GM19025 (cell line): Measurements from ENCODE around the gene PRKCB.
A peak's percentile ranks its signal among the peaks of the same experiment; 100 is the strongest.

Experiments
- ATAC-seq: cut with Tn5 transposase; IDR thresholded peaks from one replicate; pipeline ENCODE4 v1.9.1; 2021; ENCODE audit warnings: mild to moderate bottlenecking, low read depth, moderate library complexity; ENCODE audit not compliant: unreplicated experiment

PRKCB gene

DNA sequence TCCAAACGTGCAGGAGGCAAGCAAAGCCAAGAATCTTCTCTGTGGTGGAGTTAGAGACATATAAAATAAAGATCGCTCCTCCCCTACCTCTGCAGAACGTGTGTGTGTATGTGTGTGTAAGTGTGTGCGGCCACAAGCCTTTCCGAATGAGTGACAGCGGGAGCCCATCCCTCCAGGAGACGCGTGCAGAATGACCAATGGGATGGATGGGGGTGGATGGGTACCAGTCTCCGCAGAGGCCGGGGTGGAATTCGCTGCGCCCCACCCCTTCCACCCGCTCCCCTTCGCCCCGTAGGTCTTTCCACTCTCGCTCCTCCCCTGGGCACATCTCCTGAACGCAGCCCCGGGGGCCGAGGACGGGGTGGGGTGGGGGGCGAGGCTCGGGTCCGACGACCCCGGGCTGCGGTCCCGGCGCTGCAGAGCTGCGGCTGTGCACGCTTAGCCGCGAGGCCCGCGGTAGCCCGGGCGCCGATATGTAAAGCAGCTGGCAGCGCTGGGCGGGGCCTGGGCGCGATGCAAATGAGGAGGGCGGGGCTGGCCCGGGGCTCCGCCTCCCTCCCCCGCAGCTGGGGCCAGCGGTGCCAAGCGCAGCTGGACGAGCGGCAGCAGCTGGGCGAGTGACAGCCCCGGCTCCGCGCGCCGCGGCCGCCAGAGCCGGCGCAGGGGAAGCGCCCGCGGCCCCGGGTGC, at the start of gene PRKCB:
TSS of gene PRKCB (plus strand) at position 594 of the 688 bp plus-strand sequence.
- peak; percentile 73 for ATAC-seq

DNA sequence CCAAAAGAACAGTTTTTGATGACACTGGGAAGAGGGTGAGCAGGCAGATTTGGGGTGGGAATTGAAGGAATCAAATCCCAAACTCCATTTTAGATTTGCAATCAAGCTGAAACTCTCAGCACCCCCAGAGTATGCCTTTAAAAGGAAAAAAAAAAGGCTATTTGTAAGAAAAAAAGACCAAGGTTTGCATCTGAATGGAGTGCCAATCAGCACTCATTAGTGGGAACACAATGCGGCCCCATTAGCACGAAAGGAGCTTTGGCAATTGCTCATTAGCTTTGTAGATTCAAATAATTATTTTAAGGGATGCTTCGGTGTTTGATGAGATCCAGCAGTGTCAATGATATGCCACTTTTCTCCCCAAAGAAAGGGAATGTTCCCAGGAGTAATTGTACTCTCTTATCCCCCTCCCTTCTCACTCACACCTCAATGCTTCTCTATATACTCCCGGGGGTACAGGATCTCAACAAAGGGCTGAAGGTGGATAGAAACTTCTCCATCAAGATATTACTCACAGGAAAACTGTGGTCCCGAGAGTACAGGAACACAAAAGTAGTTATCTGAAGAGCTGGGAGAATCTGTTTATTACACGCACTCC, 48.7 kb upstream of the PRKCB start:
- ATAC-seq = no peak

DNA sequence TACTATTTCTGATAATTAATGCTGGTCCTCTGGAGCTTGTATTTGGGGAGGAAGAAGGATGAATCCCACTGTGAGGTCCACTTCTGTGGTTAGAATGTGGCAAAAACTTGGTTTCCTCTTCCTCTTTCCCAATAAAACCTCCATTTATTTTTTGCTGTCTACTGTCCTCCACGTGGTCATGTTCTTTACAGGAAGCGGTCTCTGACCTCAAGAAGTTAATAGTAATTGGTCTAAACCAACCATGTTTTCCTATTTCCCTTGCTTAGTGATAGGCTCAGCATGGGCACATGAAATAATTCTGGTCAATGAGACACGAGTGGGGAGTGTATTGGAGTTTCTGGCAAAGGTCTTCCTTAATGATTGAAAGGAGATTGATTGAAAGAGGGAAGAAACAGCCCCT, 47.1 kb upstream of the PRKCB start:
- ATAC-seq = no peak

DNA sequence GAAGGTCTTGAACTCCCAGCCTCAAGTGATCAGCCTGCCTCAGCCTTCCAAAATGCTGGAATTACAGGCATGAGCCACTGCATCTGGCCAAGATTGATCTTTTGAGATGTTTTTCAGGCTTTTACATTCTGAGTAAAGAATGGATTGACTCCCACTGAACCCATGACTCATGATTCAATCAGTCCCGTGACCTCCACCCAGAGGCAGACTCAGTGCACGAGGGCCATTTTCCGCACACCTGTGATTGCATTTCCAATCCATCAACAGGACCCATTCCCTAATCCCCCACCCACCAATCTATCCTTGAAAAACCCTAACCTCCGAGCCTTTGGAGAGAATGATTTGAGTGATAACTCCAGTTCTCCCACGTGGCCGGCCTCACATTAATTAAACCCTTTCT, 40.4 kb upstream of the PRKCB start:
- ATAC-seq = no peak

DNA sequence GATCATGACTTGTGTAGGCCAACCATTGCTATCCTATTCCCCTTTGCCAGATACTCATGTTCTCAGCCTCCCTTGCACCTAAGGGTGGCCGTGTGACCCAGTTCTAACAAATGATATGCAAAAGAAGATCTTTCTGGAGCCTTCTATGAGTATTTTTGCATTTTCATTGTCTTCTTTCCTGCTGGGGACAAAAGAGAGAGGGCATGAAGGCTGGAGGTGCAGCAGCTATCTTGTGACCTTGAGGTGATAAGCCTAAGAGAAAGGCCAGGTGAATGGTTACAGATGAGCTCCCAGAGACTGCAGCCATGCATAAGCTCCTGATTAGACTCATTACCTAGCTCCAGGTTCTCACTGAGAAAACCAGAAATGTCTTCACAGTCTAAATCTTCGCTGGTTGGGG, 38.8 kb upstream of the PRKCB start:
- no peak for ATAC-seq

DNA sequence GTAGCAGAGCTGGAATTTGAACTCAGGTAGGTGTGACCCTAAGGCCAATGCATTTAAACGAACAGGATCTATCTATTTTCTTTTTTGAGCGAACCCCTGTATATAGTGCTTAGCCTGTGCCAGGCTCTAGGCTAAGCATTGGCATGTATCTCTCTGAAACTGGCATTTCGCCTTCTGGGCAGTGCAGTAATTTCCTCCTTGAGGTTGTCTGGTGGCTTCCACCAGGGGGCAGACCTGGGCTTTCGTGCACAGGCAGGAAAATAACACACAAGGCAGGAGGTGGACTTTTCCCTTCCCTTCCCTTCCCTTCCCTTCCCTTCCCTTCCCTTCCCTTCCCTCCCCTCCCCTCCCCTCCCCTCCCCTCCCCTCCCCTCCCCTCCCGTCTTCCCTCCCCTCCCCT, 34.4 kb upstream of the PRKCB start:
- ATAC-seq = no peak

DNA sequence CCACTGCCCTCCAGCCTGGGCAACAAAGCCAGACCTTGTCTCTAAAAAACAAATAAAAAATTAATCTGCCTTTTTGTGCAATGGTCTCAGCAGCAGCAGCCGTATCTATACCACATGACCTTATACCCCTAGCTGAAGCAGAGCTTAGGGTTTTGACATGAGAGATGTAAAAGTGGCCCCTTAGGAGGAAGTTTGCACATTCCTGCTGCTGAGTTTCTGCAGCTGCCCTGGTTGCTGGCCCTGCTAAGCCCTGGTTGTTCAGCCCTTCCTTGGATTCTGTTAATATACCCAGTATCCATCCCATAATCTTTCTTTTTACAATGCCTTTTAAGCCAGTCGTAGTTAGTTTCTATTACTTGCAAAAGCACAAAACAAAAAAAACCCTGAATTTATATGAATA, 33.0 kb upstream of the PRKCB start:
- no peak for ATAC-seq

DNA sequence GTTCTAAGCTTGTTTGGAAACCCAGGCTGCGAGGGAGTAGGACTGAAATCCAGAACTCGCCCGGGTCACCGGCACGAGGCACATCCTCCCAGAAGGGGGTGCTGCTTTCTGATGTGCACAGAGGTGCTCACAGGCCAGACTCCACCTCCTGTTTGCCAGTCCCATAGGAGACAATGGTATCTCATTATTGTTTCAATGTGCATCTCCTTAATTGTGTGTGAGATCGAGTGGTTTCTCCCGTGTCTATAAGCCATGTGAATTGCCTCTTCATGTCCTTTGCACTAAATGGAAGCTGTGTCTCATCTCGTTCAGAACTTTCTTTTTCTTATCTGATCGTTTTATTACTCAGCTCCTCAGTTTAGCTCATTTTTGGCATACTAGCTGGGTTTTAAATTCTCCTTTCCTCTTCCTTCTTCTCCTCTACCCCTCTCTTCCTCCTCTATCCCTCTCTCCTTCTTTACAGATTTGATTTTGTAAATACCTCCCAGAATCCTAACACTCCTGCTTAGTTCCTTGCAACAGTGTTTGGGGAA, 32.1 kb upstream of the PRKCB start:
- ATAC-seq = no peak

DNA sequence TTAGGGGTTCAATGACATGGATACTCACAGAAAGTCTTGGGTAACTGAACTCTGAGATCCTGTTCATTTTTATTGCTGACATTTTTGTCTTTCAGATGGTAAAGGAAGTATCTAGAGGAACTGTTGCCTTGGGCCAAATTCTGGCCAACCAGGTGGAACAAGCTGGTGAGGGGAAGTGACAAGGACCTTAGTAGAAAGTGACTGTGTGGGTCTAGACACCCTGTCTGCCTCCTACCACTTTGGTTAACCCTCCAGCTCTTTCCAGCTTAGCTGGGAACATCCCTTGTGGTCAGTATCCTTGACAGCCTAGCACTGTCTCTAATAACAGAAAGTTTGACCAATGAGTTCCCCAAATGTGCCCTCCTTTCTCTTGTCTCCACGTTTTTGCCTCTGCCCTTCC, 28.8 kb upstream of the PRKCB start:
- no peak for ATAC-seq

DNA sequence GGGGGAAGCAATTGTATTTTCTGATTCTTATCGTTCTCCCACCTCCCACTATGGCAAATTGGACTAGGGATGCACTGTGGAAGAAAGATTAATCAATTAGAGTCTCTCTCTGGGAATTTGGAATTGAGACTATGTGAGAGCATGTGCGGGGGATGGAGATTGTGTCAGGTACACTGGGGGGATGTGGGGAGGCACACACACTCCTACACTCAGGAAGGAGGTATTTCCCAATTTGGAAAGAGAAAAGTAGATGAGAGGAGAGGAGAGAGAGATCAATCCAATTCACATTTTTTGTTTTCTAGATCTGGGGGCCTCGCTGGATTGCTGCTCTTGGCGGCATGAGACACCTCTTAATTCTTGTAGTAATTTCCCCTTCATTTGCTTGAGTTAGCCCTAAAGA, 14.3 kb upstream of the PRKCB start:
- ATAC-seq = no peak

DNA sequence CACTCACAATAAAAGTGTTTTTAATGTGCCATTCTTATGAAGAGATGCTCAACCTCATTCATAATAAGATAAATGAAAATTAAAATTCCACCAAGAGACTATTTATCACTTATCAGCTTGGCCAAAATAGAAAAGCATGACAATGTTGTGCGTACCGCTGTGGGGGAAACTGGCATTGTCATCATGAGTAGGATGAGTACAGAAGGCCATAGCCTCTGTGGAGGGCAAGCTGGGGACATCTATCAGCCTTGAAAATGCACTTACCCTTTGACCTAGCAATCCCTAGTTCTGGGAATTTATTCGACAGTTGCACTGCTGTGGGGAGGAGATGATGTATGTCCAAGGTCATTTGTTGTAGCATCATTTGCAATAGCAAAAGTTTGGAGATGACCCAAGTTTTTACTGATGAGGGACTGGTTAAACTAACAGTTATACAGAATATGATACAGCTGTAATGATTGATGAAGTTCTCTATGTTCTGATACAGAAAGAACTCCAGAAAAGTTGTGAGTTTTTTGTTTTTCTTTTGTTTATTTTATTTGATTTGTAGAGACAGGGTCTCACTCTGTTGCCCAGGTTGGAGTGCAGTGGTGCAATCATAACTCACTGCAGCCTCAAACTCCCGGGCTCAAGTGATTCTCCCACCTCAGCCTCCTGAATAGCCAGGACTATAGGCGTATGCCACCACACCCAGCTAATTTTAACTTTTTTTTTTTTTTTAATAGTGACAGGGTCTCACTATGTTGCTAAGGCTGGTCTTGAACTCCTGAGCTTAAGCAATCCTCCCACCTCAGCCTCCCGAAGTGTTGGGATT, 13.7 kb upstream of the PRKCB start:
- ATAC-seq = no peak

DNA sequence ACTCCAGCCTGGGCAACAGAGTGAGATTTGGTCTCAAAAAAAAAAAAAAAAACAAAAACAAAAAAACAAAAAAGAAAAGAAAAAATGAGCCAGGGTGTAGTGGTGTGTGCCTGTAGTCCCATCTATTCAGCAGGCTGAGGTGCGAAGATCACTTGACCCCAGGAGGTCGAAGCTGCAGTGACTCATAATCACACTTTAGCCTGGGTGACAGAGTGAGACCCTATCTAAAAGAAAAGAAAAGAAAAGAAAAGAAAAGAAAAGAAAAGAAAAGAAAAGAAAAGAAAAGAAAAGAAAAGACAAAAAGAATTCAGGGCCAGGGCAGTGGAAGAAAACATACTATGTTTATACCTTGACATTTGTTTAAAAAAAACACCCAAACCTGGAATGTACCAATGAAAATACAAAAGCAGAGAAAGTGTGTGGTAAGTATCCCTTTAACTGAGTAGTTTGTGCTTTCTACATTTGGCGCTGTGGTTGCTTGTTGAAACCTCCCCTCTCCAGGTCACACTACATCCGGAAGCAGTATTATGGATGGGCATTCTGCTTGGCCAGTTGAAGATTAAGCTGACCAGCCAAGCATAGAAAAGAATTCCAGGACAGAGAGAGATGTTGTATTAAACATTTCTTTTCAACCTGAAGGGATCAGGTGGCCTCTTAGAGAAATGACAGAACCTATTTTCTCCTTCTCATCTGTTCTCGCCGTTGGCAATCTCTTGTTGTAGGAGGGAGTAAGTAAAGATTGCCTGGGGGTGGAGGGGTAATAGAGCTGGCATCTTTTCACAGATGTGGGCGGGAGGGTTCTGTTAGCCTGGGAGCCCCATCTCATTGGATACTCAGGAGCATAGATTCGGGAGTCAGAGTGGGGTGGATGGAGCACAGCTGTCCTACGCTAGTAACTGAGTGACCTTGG, 12.1 kb upstream of the PRKCB start:
- no peak for ATAC-seq

DNA sequence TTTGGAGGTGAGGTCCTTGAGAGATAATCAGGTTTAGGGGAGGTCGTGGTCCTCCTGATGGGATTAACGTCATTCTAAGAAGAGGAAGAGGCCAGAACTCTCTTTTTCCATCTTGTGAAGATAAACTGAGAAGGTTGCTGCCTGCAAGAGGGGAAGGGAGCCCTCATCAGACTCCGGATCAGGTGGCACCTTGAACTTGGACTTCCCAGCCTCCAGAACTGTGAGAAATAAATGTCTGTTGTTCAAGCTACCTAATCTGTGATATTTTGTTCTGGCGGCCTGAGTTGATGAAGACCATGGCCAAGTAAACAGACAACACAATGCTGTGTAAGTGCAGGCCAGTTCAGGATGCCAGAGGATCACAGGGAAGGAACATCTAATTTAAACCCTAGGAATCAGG, 10.9 kb upstream of the PRKCB start:
- no peak for ATAC-seq

DNA sequence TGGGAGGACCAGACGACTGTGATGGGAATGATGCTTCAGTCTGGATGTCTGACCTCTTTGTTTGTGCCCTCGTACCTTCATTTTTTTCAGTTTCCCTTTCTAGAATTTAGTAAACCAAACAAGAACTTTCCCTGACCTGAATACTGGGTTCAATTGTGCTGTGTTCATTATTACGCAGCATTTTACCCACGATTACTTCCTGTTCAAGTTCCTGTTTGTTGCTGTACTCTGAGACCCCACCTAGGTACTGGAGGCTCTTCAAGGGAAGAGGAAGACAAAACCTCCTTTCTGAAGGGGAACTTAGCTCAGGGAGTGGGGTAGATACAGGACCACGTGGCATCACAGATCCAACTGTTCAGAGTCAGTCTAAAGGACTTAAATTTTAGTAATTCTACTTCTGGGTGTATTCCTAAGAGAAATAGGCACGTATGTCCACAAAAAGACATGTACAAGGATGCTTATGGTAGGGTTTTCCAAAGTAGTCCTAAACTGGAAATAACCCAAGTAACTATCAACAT, 9.2 kb upstream of the PRKCB start:
- ATAC-seq = no peak

DNA sequence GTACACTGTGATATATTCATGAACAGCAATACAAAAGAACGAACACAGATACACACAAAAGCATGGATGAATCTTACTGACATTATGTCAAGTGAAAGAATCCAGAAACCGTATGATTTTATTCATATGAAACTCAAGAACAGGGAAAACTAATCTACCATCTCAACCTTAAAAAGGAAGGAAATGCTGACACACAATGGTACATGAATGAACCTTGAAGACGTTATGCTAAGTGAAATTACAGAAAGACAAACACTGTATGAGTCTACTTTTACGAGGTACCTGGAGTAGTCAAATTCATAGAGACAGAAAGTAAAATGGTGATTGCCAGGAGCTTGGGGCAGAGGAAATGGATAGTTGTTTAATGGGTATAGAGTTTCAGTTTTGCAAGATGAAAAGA, 8.7 kb upstream of the PRKCB start:
- no peak for ATAC-seq

DNA sequence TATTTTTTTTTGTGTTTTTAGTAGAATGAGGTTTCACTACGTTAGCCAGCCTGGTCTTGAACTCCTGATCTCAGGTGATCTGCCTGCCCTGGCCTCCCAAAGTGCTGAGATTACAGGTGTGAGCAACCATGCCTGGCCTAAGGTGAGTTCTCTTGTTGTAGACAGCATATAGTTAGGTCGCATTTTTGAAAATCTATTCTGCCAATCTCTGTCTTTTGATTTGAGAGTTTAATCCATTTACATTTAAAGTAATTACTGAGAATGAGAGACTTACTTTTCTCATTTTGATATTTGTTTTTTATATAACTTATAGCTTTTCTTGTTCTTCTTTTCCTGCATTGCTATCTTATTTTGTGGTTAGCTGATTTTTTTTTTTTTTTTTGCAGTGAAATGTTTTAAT, 6.3 kb upstream of the PRKCB start:
- ATAC-seq = no peak

DNA sequence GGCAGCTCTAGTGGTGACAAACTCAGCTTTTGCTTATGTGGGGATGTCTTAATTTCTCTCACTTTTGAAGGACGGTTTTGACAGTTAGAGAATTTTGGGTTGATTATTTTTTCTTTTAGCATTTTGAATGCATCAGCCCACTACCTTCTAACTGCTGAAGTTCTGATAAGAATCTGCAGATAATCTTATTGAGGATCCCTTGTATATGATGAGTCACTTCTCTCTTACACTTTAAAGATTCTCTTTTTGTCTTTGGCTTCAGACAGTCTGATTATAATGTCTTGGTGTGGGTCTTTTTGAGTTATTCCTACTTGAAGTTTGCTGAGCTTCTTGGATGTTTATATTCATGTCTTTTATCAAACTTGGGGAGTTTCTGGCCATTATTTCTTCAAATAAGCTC, 5.5 kb upstream of the PRKCB start:
- no peak for ATAC-seq

DNA sequence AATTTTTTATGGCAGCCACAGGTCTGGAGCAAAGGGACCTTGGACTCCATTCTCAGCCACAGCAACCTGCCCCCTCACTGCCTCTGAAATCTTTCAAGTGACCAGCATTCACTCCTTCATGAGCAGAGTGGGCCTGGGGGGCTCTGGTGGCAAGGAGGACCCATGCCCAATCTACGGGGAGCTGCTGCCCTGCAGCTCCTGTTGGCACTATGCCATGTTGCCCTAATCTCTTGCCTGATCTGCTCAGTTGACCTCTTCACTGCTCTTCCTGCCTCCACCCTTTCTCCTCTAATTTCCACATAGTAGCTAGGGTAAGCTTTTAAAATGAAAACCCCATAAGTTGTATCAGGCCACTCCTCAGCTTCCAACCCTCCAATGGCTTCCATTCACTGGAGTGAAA, 2.9 kb upstream of the PRKCB start:
- no peak for ATAC-seq

DNA sequence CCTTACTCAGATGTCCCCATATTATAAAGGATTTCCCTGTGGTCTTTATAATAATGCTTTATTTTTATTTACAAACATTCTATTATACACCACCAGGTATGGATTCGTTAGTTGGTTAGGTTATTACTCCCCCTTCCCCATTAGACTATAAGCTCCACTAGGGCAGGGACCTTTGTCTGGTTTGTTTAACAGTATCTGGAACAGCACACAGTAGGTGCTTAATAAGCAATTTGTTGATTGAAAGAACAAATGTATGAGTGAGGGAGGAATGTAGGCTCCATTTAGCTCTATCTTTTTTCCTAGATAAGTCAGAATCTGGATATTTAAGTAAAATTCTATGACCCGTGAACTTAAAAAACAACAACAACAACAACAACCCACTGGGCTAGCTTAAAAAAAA, 2.3 kb upstream of the PRKCB start:
- no peak for ATAC-seq

DNA sequence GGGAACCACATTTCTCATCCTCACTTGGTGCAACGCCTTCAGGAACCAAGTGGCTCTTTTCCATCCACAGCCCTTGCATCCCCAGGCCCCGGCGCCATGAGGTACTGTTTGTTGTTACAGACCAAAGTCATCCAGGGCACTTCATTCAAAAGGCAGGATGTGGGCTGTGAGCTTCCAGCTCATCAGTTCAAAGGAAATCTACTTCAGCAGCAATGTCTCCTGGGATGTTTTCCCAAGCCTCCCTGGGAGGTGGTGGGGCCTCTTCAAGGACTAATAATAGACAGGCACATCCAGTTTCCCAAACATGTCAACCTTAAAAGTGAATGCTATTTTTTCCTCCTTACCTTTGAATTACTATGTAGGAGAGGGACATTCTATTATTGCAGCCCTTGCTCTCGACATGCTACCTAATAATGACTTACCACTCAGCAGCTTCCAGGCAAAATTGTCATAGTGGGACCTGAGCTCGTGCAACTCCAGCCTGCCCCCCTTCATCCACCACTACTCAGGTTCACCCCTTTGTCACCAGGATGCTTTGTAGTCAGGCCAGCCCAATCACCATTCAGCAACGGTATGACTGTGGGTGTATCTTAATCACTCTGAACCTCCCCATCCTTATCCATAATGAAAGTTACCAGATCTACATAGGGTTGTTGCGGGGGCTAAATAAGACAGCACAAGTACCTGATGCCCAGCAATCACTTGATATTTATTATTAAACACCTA, 1.7 kb upstream of the PRKCB start:
- ATAC-seq = no peak
